Effector memory CD8-positive, alpha-beta T cell (primary cell): ENCODE data around the gene RYK.

Source experiments
- ATAC-seq: fragments of 150-1000 bp; cut with Tn5 transposase; replicated peaks from 2 replicates; pipeline ENCODE4 v1.10.0; 2021; ENCODE audit warnings: mild to moderate bottlenecking, moderate library complexity
- DNase-seq, 3 experiments: peaks; one replicate each; pipeline ENCODE4 v3.0.0; 2021
- H3K27ac Mint-ChIP-seq, 2 donors: one replicate each; pipeline ENCODE4 v1.8.0; 2022; ENCODE audit warnings: mild to moderate bottlenecking in 2 of 2, mixed read lengths in 2 of 2, moderate library complexity in 2 of 2
- H3K27me3 Mint-ChIP-seq, 2 donors: one replicate each; pipeline ENCODE4 v1.8.0; 2022; ENCODE audit warnings: mixed read lengths in 2 of 2
- H3K36me3 Mint-ChIP-seq: one replicate; pipeline ENCODE4 v1.8.0; 2022; ENCODE audit warnings: mild to moderate bottlenecking, moderate library complexity, mixed read lengths; ENCODE audit not compliant: insufficient read depth
- H3K4me1 Mint-ChIP-seq, 2 donors: one replicate each; pipeline ENCODE4 v1.8.0; 2022; ENCODE audit warnings: low read depth in 2 of 2, mixed read lengths in 2 of 2
- H3K4me3 Mint-ChIP-seq, 2 donors: one replicate each; pipeline ENCODE4 v1.8.0; 2022; ENCODE audit warnings: mild to moderate bottlenecking in 2 of 2, mixed read lengths in 2 of 2, moderate library complexity in 2 of 2
- H3K9me3 Mint-ChIP-seq, 2 donors: one replicate each; pipeline ENCODE4 v1.8.0; 2022; ENCODE audit warnings: mixed read lengths in 2 of 2

Gene RYK

GRCh38 chr3:134146666-134147065 lies 104.0 kb downstream of the RYK start:
- no peaks in the 10 kb centered on the region for H3K27me3 Mint-ChIP-seq
- no peak overlapping the region for H3K4me3 Mint-ChIP-seq
- H3K4me1 Mint-ChIP-seq, result peaks cover 0 to 7% of the 10 kb centered on the region in 2 donors
- DNase-seq (no peak), ATAC-seq (no peak)
- no peaks in the 10 kb centered on the region for H3K36me3 Mint-ChIP-seq
- H3K27ac Mint-ChIP-seq, result no peak overlapping the region
- H3K9me3 Mint-ChIP-seq, result no peaks in the 10 kb centered on the region

- Mint-ChIP-seq H3K36me3 (no peaks in the 10 kb centered on the region), H3K27me3 (no peaks in the 10 kb centered on the region), H3K9me3 (no peaks in the 10 kb centered on the region), H3K27ac (peak overlapping the region in 1 of 2 donors; percentile 60), H3K4me3 (no peak overlapping the region), H3K4me1 (peaks cover 0 to 7% of the 10 kb centered on the region in 2 donors)
- DNase-seq (no peak), ATAC-seq (no peak)
Measured at GRCh38 chr3:134145183-134145582, 105.5 kb downstream of the RYK start.

GRCh38 chr3:134144694-134145093 lies 106.0 kb downstream of the RYK start:
- no peaks in the 10 kb centered on the region for H3K36me3 Mint-ChIP-seq
- DNase-seq (no peak), ATAC-seq (no peak)
- peak overlapping the region in 1 of 2 donors; percentile 60 for H3K27ac Mint-ChIP-seq
- H3K9me3 Mint-ChIP-seq, result no peaks in the 10 kb centered on the region
- no peak overlapping the region for H3K4me3 Mint-ChIP-seq
- peaks cover 0 to 7% of the 10 kb centered on the region in 2 donors for H3K4me1 Mint-ChIP-seq
- H3K27me3 Mint-ChIP-seq, result no peaks in the 10 kb centered on the region

GRCh38 chr3:134143828-134144401 lies 106.7 kb downstream of the RYK start:
- H3K4me3 Mint-ChIP-seq, result no peak overlapping the region

GRCh38 chr3:134136604-134137003 lies 114.1 kb downstream of the RYK start:
- Mint-ChIP-seq H3K36me3 (no peaks in the 10 kb centered on the region), H3K27ac (no peak overlapping the region), H3K4me1 (no peaks in the 10 kb centered on the region), H3K27me3 (no peaks in the 10 kb centered on the region), H3K4me3 (no peak overlapping the region), H3K9me3 (peaks cover 0 to 2% of the 10 kb centered on the region in 2 donors)
- DNase-seq (no peak), ATAC-seq (no peak)

More at GRCh38 chr3:134143828-134144401, 106.7 kb downstream of the RYK start:
- Mint-ChIP-seq H3K27me3 (no peaks in the 10 kb centered on the region), H3K4me1 (peaks cover 0 to 7% of the 10 kb centered on the region in 2 donors), H3K9me3 (no peaks in the 10 kb centered on the region), H3K27ac (no peak overlapping the region), H3K36me3 (no peaks in the 10 kb centered on the region)
- DNase-seq, result no peak
- ATAC-seq, result no peak

GRCh38 chr3:134134698-134135415 lies 115.8 kb downstream of the RYK start:
- no peak for DNase-seq
- ATAC-seq, result no peak

GRCh38 chr3:134134240-134134639 lies 116.4 kb downstream of the RYK start:
- H3K27ac Mint-ChIP-seq, result no peak overlapping the region

More at GRCh38 chr3:134134698-134135415, 115.8 kb downstream of the RYK start:
- Mint-ChIP-seq H3K4me3 (no peak overlapping the region), H3K27me3 (no peaks in the 10 kb centered on the region), H3K9me3 (peaks cover 8 to 10% of the 10 kb centered on the region in 2 donors), H3K4me1 (no peaks in the 10 kb centered on the region), H3K27ac (no peak overlapping the region), H3K36me3 (no peaks in the 10 kb centered on the region)

GRCh38 chr3:134132961-134133360 lies 117.7 kb downstream of the RYK start:
- Mint-ChIP-seq H3K9me3 (peaks cover 8 to 10% of the 10 kb centered on the region in 2 donors), H3K36me3 (no peaks in the 10 kb centered on the region), H3K4me3 (no peak overlapping the region), H3K27me3 (no peaks in the 10 kb centered on the region), H3K27ac (no peak overlapping the region), H3K4me1 (no peaks in the 10 kb centered on the region)
- DNase-seq, result no peak
- no peak for ATAC-seq

More at GRCh38 chr3:134134240-134134639, 116.4 kb downstream of the RYK start:
- Mint-ChIP-seq H3K4me1 (no peaks in the 10 kb centered on the region), H3K36me3 (no peaks in the 10 kb centered on the region), H3K9me3 (peaks cover 8 to 10% of the 10 kb centered on the region in 2 donors), H3K4me3 (no peak overlapping the region), H3K27me3 (no peaks in the 10 kb centered on the region)
- no peak for ATAC-seq
- DNase-seq, result no peak

GRCh38 chr3:134126153-134126552 lies 124.5 kb downstream of the RYK start:
- Mint-ChIP-seq H3K36me3 (no peaks in the 10 kb centered on the region), H3K27me3 (peaks cover 0 to 7% of the 10 kb centered on the region in 2 donors), H3K9me3 (peaks cover 11 to 18% of the 10 kb centered on the region in 2 donors), H3K4me1 (no peaks in the 10 kb centered on the region), H3K4me3 (no peak overlapping the region), H3K27ac (no peak overlapping the region)
- no peak for DNase-seq
- no peak for ATAC-seq

GRCh38 chr3:134114726-134115125 lies 135.9 kb downstream of the RYK start:
- Mint-ChIP-seq H3K36me3 (no peaks in the 10 kb centered on the region), H3K27ac (no peak overlapping the region), H3K4me1 (no peaks in the 10 kb centered on the region), H3K27me3 (no peaks in the 10 kb centered on the region), H3K4me3 (no peak overlapping the region), H3K9me3 (peaks cover 11 to 21% of the 10 kb centered on the region in 2 donors)
- DNase-seq, result no peak
- ATAC-seq, result no peak

- ATAC-seq (no peak), DNase-seq (no peak)
- Mint-ChIP-seq H3K36me3 (no peaks in the 10 kb centered on the region), H3K9me3 (peaks cover 3 to 7% of the 10 kb centered on the region in 2 donors), H3K27ac (no peak overlapping the region), H3K4me3 (no peak overlapping the region), H3K4me1 (no peaks in the 10 kb centered on the region), H3K27me3 (peaks cover 15 to 16% of the 10 kb centered on the region in 2 donors)
Measured at GRCh38 chr3:134111616-134112015, 139.0 kb downstream of the RYK start.

- Mint-ChIP-seq H3K4me1 (no peaks in the 10 kb centered on the region), H3K36me3 (no peaks in the 10 kb centered on the region), H3K4me3 (no peak overlapping the region), H3K27me3 (peaks cover 17 to 18% of the 10 kb centered on the region in 2 donors), H3K9me3 (peaks cover 3 to 7% of the 10 kb centered on the region in 2 donors), H3K27ac (no peak overlapping the region)
- ATAC-seq (no peak), DNase-seq (no peak)
Measured at GRCh38 chr3:134110963-134111362, 139.7 kb downstream of the RYK start.
